Neural progenitor cell (in vitro differentiated cells): ENCODE results near the gene ZFP3. TPM values are rescaled to one million over a fixed set of nuclear protein-coding genes. Genes with fewer than 3 reads are reported as not detected.

Experiments
- DNase-seq: peaks from one replicate; pipeline ENCODE4 v3.0.0-alpha.2; 2016; ENCODE audit warnings: low spot score
- H2AFZ ChIP-seq: fragments of 200-600 bp; sonication (generic); replicated peaks from 2 replicates; pipeline ENCODE4 v1.6.1; 2016; ENCODE audit warnings: antibody characterized with exemption
- H3F3A ChIP-seq: fragments of 200-600 bp; sonication (generic); 2 replicates; pipeline ENCODE4 v1.6.1; 2016; ENCODE audit warnings: antibody characterized with exemption, low read depth
- H3K27ac ChIP-seq: fragments of 200-600 bp; sonication (generic); 2 replicates; pipeline ENCODE4 v1.5.1; 2016; ENCODE audit warnings: mild to moderate bottlenecking
- H3K27me3 ChIP-seq: fragments of 200-600 bp; sonication (generic); 2 replicates; pipeline ENCODE4 v1.6.1; 2016; ENCODE audit warnings: mild to moderate bottlenecking, moderate library complexity
- H3K36me3 ChIP-seq: fragments of 200-600 bp; sonication (generic); 2 replicates; pipeline ENCODE4 v1.5.1; 2016
- H3K4me1 ChIP-seq: fragments of 200-600 bp; sonication (generic); 2 replicates; pipeline ENCODE4 v1.6.1; 2016; ENCODE audit warnings: mixed run types
- H3K4me2 ChIP-seq: fragments of 200-600 bp; sonication (generic); 2 replicates; pipeline ENCODE4 v1.6.1; 2016
- H3K4me3 ChIP-seq: fragments of 200-600 bp; sonication (generic); 2 replicates; pipeline ENCODE4 v1.5.1; 2016
- H3K79me2 ChIP-seq: fragments of 200-600 bp; sonication (generic); 2 replicates; pipeline ENCODE4 v1.6.1; 2016; ENCODE audit warnings: low read depth
- H3K9ac ChIP-seq: fragments of 200-600 bp; sonication (generic); 2 replicates; pipeline ENCODE4 v1.6.1; 2016
- H3K9me3 ChIP-seq: fragments of 200-600 bp; sonication (generic); 2 replicates; pipeline ENCODE4 v1.5.1; 2016; ENCODE audit warnings: low read depth
- H4K20me1 ChIP-seq: fragments of 200-600 bp; sonication (generic); 2 replicates; pipeline ENCODE4 v1.6.1; 2016; ENCODE audit warnings: low read depth
- H3K27ac Mint-ChIP-seq: 3 replicates; pipeline ENCODE4 v1.8.0; 2021; ENCODE audit warnings: mixed read lengths
- H3K27me3 Mint-ChIP-seq: 2 replicates; pipeline ENCODE4 v1.8.0; 2022; ENCODE audit warnings: low read depth, mild to moderate bottlenecking, inconsistent platforms, moderate library complexity, mixed read lengths; ENCODE audit not compliant: insufficient read depth
- H3K36me3 Mint-ChIP-seq: 3 replicates; pipeline ENCODE4 v1.8.0; 2021; ENCODE audit warnings: mixed read lengths
- H3K4me1 Mint-ChIP-seq: 3 replicates; pipeline ENCODE4 v1.8.0; 2021; ENCODE audit warnings: mixed read lengths
- H3K4me3 Mint-ChIP-seq: 3 replicates; pipeline ENCODE4 v1.8.0; 2021; ENCODE audit warnings: mild to moderate bottlenecking, moderate library complexity, mixed read lengths
- H3K9me3 Mint-ChIP-seq: 3 replicates; pipeline ENCODE4 v1.8.0; 2020; ENCODE audit warnings: mixed read lengths
- CTCF ChIP-seq: fragments of 200-600 bp; sonication (generic); IDR thresholded peaks from 2 replicates; pipeline ENCODE4 v1.5.1; 2017; ENCODE audit warnings: antibody characterized with exemption, mild to moderate bottlenecking
- EZH2 ChIP-seq: fragments of 200-600 bp; sonication (generic); IDR thresholded peaks from 2 replicates; pipeline ENCODE4 v1.6.1; 2017; ENCODE audit warnings: antibody characterized with exemption, mild to moderate bottlenecking, moderate library complexity
- EZH2phosphoT487 ChIP-seq: fragments of 200-600 bp; sonication (generic); IDR thresholded peaks from 2 replicates; pipeline ENCODE4 v1.6.1; 2017; ENCODE audit warnings: antibody characterized with exemption
- total RNA-seq: library from RNA; depleted of rRNA; stranded (reverse); fragments of >200 nt; gene quantifications from 2 replicates; pipeline ENCODE4 v1.2.3, GENCODE V29; 2015; ENCODE audit warnings: low replicate concordance

Gene ZFP3
- total RNA-seq, 1 donor from 2014 or later: 0.34 TPM

- Histone ChIP-seq H2AFZ (peak overlapping the region; percentile 98), H3K36me3 (no peaks in the 10 kb centered on the region), H3K4me3 (peak overlapping the region; percentile 58), H3K9me3 (peaks cover 17% of the 10 kb centered on the region), H3K4me2 (peak overlapping the region; percentile 75), H3K27ac (no peak overlapping the region), H3K79me2 (no peaks in the 10 kb centered on the region), H3K4me1 (no peaks in the 10 kb centered on the region), H3K9ac (no peak overlapping the region), H3F3A (peaks cover 16% of the 10 kb centered on the region), H3K27me3 (peaks cover 21% of the 10 kb centered on the region), H4K20me1 (no peaks in the 10 kb centered on the region)
- H3K9me3 Mint-ChIP-seq: peaks cover 69% of the 10 kb centered on the region
- H3K27me3 Mint-ChIP-seq: peaks cover 16% of the 10 kb centered on the region
- peak overlapping the region; percentile 81 for H3K4me3 Mint-ChIP-seq
- H3K36me3 Mint-ChIP-seq: peaks cover 5% of the 10 kb centered on the region
- H3K27ac Mint-ChIP-seq: no peak overlapping the region
- no peak for DNase-seq
- no peaks in the 10 kb centered on the region for H3K4me1 Mint-ChIP-seq
- TF ChIP-seq CTCF (no peak), EZH2phosphoT487 (no peak), EZH2 (no peak)
Observed at GRCh38 chr17:5096731-5097100, 18.4 kb downstream of the ZFP3 start.

- H3K27ac ChIP-seq: no peak overlapping the region
- no peaks in the 10 kb centered on the region for H3K4me1 ChIP-seq
- Mint-ChIP-seq H3K9me3 (peaks cover 65% of the 10 kb centered on the region), H3K27me3 (peaks cover 16% of the 10 kb centered on the region), H3K4me1 (no peaks in the 10 kb centered on the region), H3K36me3 (peaks cover 5% of the 10 kb centered on the region), H3K27ac (no peak overlapping the region), H3K4me3 (peak overlapping the region; percentile 81)
- peaks cover 17% of the 10 kb centered on the region for H3K9me3 ChIP-seq
- no peak overlapping the region for H3K9ac ChIP-seq
- H3K4me2 ChIP-seq: peak overlapping the region; percentile 75
- DNase-seq: peak; percentile 92
- H4K20me1 ChIP-seq: no peaks in the 10 kb centered on the region
- TF ChIP-seq EZH2phosphoT487: no peak
- no peak for TF ChIP-seq CTCF
- TF ChIP-seq EZH2: no peak
- no peaks in the 10 kb centered on the region for H3K79me2 ChIP-seq
- peak overlapping the region; percentile 58 for H3K4me3 ChIP-seq
- peaks cover 21% of the 10 kb centered on the region for H3K27me3 ChIP-seq
- no peaks in the 10 kb centered on the region for H3K36me3 ChIP-seq
- peaks cover 16% of the 10 kb centered on the region for H3F3A ChIP-seq
- peak overlapping the region; percentile 98 for H2AFZ ChIP-seq
Observed at GRCh38 chr17:5097101-5097834, 19.0 kb downstream of the ZFP3 start.

- peaks cover 11% of the 10 kb centered on the region for H3K9me3 ChIP-seq
- peaks cover 16% of the 10 kb centered on the region for H3F3A ChIP-seq
- DNase-seq: no peak
- no peak overlapping the region for H3K9ac ChIP-seq
- peaks cover 21% of the 10 kb centered on the region for H3K27me3 ChIP-seq
- no peak overlapping the region for H3K4me3 Mint-ChIP-seq
- no peaks in the 10 kb centered on the region for H3K79me2 ChIP-seq
- H3K4me2 ChIP-seq: no peak overlapping the region
- no peaks in the 10 kb centered on the region for H4K20me1 ChIP-seq
- TF ChIP-seq EZH2phosphoT487 (no peak), CTCF (no peak), EZH2 (no peak)
- H3K27ac ChIP-seq: no peak overlapping the region
- peaks cover 64% of the 10 kb centered on the region for H3K9me3 Mint-ChIP-seq
- H3K27me3 Mint-ChIP-seq: peaks cover 13% of the 10 kb centered on the region
- no peaks in the 10 kb centered on the region for H3K4me1 Mint-ChIP-seq
- no peak overlapping the region for H3K27ac Mint-ChIP-seq
- no peaks in the 10 kb centered on the region for H3K4me1 ChIP-seq
- no peak overlapping the region for H3K4me3 ChIP-seq
- peaks cover 16% of the 10 kb centered on the region for H3K36me3 Mint-ChIP-seq
- peaks cover under 1% of the 10 kb centered on the region for H3K36me3 ChIP-seq
- no peak overlapping the region for H2AFZ ChIP-seq
Observed at GRCh38 chr17:5099271-5099670, 21.0 kb downstream of the ZFP3 start.
